SK-N-SH (cell line): ENCODE results near the gene ZC3H12A. TPM values are rescaled to one million over a fixed set of nuclear protein-coding genes. Genes with fewer than 3 reads are reported as not detected.

Experiments
- CTCF ChIA-PET: fragments of 300-600, 350-600 bp; formaldehyde crosslinking; extraction: SDS; loops from one replicate; lab custom pipeline; 2021; lab: Yijun Ruan, JAX
- POLR2A ChIA-PET: fragments of 350-600 bp; sonication (Branson Sonifier 250); formaldehyde crosslinking; extraction: SDS; loops from one replicate; lab custom pipeline; 2020; ENCODE audit warnings: antibody characterized with exemption, inconsistent platforms; lab: Yijun Ruan, JAX
- DNase-seq: peaks from one replicate; pipeline ENCODE4 v3.0.0; 2012
- H2AFZ ChIP-seq: fragments of 200-600 bp; sonication (generic); 2 replicates; pipeline ENCODE4 v1.8.1; 2016; ENCODE audit warnings: antibody characterized with exemption, mild to moderate bottlenecking, low read depth
- H3F3A ChIP-seq: fragments of 200-600 bp; sonication (generic); replicated peaks from 2 replicates; pipeline ENCODE3; 2016; ENCODE audit warnings: antibody characterized with exemption, mild to moderate bottlenecking; ENCODE audit not compliant: insufficient read depth
- H3K27ac ChIP-seq, 2 experiments: fragments of 200-500 bp in 1 of 2; fragments of 200-600 bp in 1 of 2; sonication (Bioruptor generic) in 1 of 2; sonication (generic), shearing (Covaris generic) in 1 of 2; 2 replicates each; pipeline versions ENCODE4 v1.5.1 to v1.6.1; 2014 to 2016; ENCODE audit warnings: low read depth in 2 of 2, inconsistent platforms in 1 of 2, low read length in 1 of 2, mild to moderate bottlenecking in 1 of 2, mixed read lengths in 1 of 2
- H3K27me3 ChIP-seq: fragments of 200-600 bp; sonication (generic), shearing (Covaris generic); 2 replicates; pipeline ENCODE4 v1.6.1; 2016; ENCODE audit warnings: mixed run types; ENCODE audit not compliant: insufficient read depth
- H3K36me3 ChIP-seq, 2 experiments: fragments of 200-500 bp in 1 of 2; fragments of 200-600 bp in 1 of 2; sonication (Bioruptor generic) in 1 of 2; sonication (generic) in 1 of 2; replicated peaks in 1 of 2; 2 replicates each; pipeline versions ENCODE3 to v1.5.1; 2014 to 2016; ENCODE audit warnings: low read length in 1 of 2, mild to moderate bottlenecking in 1 of 2; ENCODE audit not compliant: insufficient read depth in 2 of 2, control insufficient read depth in 1 of 2
- H3K4me1 ChIP-seq, 2 experiments: fragments of 200-500 bp in 1 of 2; fragments of 200-600 bp in 1 of 2; sonication (Bioruptor generic) in 1 of 2; sonication (generic), shearing (Covaris generic) in 1 of 2; 2 replicates each; pipeline versions ENCODE4 v1.5.1 to v1.6.1; 2014 to 2016; ENCODE audit warnings: low read depth in 1 of 2, low read length in 1 of 2, mixed run types in 1 of 2; ENCODE audit not compliant: insufficient read depth in 2 of 2, control insufficient read depth in 1 of 2
- H3K4me2 ChIP-seq: fragments of 200-600 bp; sonication (generic), shearing (Covaris generic); 2 replicates; pipeline ENCODE4 v1.6.1; 2017; ENCODE audit warnings: mixed run types
- H3K4me3 ChIP-seq, 2 experiments: fragments of 200-500 bp in 1 of 2; fragments of 200-600 bp in 1 of 2; sonication (Bioruptor generic) in 1 of 2; sonication (generic), shearing (Covaris generic) in 1 of 2; 2 replicates each; pipeline versions ENCODE4 v1.5.1 to v1.8.1; 2014 to 2016; ENCODE audit warnings: low read depth in 2 of 2, inconsistent platforms in 1 of 2, low read length in 1 of 2, mild to moderate bottlenecking in 1 of 2, mixed read lengths in 1 of 2, moderate library complexity in 1 of 2
- H3K79me2 ChIP-seq: fragments of 200-600 bp; sonication (generic); 2 replicates; pipeline ENCODE4 v1.8.1; 2017; ENCODE audit warnings: mild to moderate bottlenecking; ENCODE audit not compliant: insufficient read depth
- H3K9ac ChIP-seq: fragments of 200-600 bp; sonication (generic); 2 replicates; pipeline ENCODE4 v1.6.1; 2017; ENCODE audit warnings: mixed run types
- H3K9me2 ChIP-seq: fragments of 200-600 bp; sonication (generic); 2 replicates; pipeline ENCODE4 v1.6.1; 2017; ENCODE audit warnings: mixed run types
- H3K9me3 ChIP-seq: fragments of 200-600 bp; sonication (generic); 2 replicates; pipeline ENCODE4 v1.6.1; 2017; ENCODE audit warnings: mixed run types, mild to moderate bottlenecking, moderate library complexity
- H4K20me1 ChIP-seq: fragments of 200-600 bp; sonication (generic); 2 replicates; pipeline ENCODE4 v1.6.1; 2017; ENCODE audit warnings: mild to moderate bottlenecking, mixed run types; ENCODE audit not compliant: insufficient read depth
- FOSL2 ChIP-seq: IDR thresholded peaks from 2 replicates; pipeline ENCODE4 v1.4.0; 2012; ENCODE audit warnings: low read depth, mild to moderate bottlenecking, moderate library complexity, borderline replicate concordance
- FOXJ3 ChIP-seq: sonication (generic); formaldehyde crosslinking; IDR thresholded peaks from 2 replicates; pipeline ENCODE4 v1.5.1; 2020; ENCODE audit warnings: mild to moderate bottlenecking, missing genetic modification reagents
- GABPA ChIP-seq: IDR thresholded peaks from 2 replicates; pipeline ENCODE4 v1.4.0; 2012; ENCODE audit warnings: low read depth, mild to moderate bottlenecking
- JUND ChIP-seq: IDR thresholded peaks from 2 replicates; pipeline ENCODE4 v1.4.0; 2012
- MEF2A ChIP-seq: IDR thresholded peaks from 2 replicates; pipeline ENCODE4 v1.4.0; 2012; ENCODE audit warnings: low read depth, borderline replicate concordance
- NRF1 ChIP-seq: IDR thresholded peaks from 2 replicates; pipeline ENCODE4 v1.6.1; 2012; ENCODE audit warnings: low read depth, mild to moderate bottlenecking, low read length
- RXRA ChIP-seq: IDR thresholded peaks from 2 replicates; pipeline ENCODE4 v1.4.0; 2012; ENCODE audit warnings: low read depth, mild to moderate bottlenecking, borderline replicate concordance
- TAF1 ChIP-seq: IDR thresholded peaks from 2 replicates; pipeline ENCODE4 v1.6.1; 2012; ENCODE audit warnings: low read depth, mild to moderate bottlenecking, low read length, moderate library complexity, borderline replicate concordance
- YY1 ChIP-seq: IDR thresholded peaks from 2 replicates; pipeline ENCODE4 v1.4.0; 2012; ENCODE audit warnings: low read depth, mild to moderate bottlenecking
- ZBTB33 ChIP-seq: IDR thresholded peaks from 2 replicates; pipeline ENCODE4 v1.4.0; 2012; ENCODE audit warnings: low read depth, borderline replicate concordance
- WGBS: methylation state at CpG from one replicate; pipeline ENCODE4 v1.1.6; 2017; ENCODE audit warnings: low lambda C conversion rate; 5-methylcytosine and 5-hydroxymethylcytosine counted together
- polyA plus RNA-seq, 3 experiments: library from polyadenylated mRNA; depleted of rRNA; stranded (reverse); fragments of >200 nt; gene quantifications; 2 replicates each; pipeline ENCODE4 v1.2.3, GENCODE V29; 2012
- TF ChIP-seq, protein P1 (sequence below): fragments of 150-350 bp; IDR thresholded peaks from 2 replicates; pipeline ENCODE4 v1.6.1; 2016; ENCODE audit warnings: mild to moderate bottlenecking, low read depth, low read length
- TF ChIP-seq, protein P2 (sequence below): IDR thresholded peaks from 2 replicates; pipeline ENCODE4; 2012
- TF ChIP-seq, protein P3 (sequence below): fragments of 150-350 bp; IDR thresholded peaks from 2 replicates; pipeline ENCODE4 v1.6.1; 2017; ENCODE audit warnings: antibody characterized with exemption, low read length, low read depth, borderline replicate concordance
- TF ChIP-seq, protein P4 (sequence below): IDR thresholded peaks from 2 replicates; pipeline ENCODE4 v1.4.0; 2012; ENCODE audit warnings: low read depth
- TF ChIP-seq, protein P5 (sequence below): IDR thresholded peaks from 2 replicates; pipeline ENCODE4 v1.6.1; 2012; ENCODE audit warnings: mild to moderate bottlenecking, low read depth, low read length, moderate library complexity

ZC3H12A gene
- polyA plus RNA-seq, 1 of the 3 experiments (the other 2 are of a cell fraction) = 8.9 TPM

DNA sequence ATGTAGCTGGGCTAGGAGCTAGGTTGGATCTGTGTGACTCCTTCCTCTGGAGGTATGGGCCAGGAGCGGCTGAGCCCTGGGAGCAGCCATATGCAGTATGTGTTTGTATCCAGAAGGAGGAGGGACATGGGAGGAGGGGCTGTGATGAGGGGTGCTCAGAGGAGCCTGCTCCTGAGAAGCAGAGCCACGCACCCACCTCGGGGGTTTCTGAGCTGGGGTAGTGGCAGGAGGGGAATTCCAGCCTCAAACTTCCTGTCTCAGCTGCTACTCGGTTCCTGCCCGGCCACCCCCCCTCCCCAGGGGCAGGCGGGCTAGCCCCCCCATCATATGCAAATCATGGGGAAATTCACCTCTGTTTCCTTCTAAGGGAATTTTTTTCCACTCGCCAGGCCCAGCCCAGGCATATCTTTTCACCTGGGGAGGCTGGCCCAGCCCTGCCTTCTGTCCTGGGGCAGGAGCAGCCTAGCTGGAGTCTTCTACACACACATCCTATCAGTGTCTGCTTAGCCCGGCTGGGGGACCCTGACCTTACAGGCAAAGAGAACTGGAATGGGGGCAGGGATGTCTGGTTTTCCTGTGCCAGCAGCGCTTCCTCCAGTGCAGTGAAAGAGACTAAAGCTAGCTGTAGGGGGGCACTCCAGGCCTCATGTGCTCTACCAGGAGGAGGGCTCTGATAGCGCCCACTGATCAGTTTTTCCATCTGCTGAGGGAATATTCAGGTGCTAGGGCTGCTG, 3.0 kb downstream of the ZC3H12A start (continued):
- TF ChIP-seq NRF1 = no peak
- TF ChIP-seq, protein P1, sequence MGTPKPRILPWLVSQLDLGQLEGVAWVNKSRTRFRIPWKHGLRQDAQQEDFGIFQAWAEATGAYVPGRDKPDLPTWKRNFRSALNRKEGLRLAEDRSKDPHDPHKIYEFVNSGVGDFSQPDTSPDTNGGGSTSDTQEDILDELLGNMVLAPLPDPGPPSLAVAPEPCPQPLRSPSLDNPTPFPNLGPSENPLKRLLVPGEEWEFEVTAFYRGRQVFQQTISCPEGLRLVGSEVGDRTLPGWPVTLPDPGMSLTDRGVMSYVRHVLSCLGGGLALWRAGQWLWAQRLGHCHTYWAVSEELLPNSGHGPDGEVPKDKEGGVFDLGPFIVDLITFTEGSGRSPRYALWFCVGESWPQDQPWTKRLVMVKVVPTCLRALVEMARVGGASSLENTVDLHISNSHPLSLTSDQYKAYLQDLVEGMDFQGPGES = no peak

- Histone ChIP-seq H3K27ac (peak overlapping the region; percentile 92 to 96), H4K20me1 (no peaks in the 10 kb centered on the region), H3K4me2 (peak overlapping the region; percentile 96), H3F3A (peaks cover 15% of the 10 kb centered on the region), H3K9me2 (no peaks in the 10 kb centered on the region), H3K4me1 (peaks cover 53 to 56% of the 10 kb centered on the region in 2 experiments), H3K9ac (peak overlapping the region; percentile 71; the same call in 1 of the 2 replicates), H3K4me3 (peak overlapping the region; percentile 82 to 94; a peak in 3 of 4 replicates), H2AFZ (no peak overlapping the region), H3K9me3 (no peaks in the 10 kb centered on the region), H3K27me3 (no peaks in the 10 kb centered on the region), H3K36me3 (peaks cover 12 to 40% of the 10 kb centered on the region in 2 experiments), H3K79me2 (peaks cover 79% of the 10 kb centered on the region)
- 100% methylated on average over 2 of the region's 5 CpGs for WGBS
- TF ChIP-seq, protein P2, sequence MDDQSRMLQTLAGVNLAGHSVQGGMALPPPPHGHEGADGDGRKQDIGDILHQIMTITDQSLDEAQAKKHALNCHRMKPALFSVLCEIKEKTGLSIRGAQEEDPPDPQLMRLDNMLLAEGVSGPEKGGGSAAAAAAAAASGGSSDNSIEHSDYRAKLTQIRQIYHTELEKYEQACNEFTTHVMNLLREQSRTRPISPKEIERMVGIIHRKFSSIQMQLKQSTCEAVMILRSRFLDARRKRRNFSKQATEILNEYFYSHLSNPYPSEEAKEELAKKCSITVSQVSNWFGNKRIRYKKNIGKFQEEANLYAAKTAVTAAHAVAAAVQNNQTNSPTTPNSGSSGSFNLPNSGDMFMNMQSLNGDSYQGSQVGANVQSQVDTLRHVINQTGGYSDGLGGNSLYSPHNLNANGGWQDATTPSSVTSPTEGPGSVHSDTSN = no peak
- no peak for TF ChIP-seq TAF1
- TF ChIP-seq FOXJ3 (CRISPR knock-in tag) = no peak
- TF ChIP-seq, protein P3, sequence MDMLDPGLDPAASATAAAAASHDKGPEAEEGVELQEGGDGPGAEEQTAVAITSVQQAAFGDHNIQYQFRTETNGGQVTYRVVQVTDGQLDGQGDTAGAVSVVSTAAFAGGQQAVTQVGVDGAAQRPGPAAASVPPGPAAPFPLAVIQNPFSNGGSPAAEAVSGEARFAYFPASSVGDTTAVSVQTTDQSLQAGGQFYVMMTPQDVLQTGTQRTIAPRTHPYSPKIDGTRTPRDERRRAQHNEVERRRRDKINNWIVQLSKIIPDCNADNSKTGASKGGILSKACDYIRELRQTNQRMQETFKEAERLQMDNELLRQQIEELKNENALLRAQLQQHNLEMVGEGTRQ = no peak
- TF ChIP-seq, protein P4, sequence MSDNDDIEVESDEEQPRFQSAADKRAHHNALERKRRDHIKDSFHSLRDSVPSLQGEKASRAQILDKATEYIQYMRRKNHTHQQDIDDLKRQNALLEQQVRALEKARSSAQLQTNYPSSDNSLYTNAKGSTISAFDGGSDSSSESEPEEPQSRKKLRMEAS = no peak
- TF ChIP-seq RXRA = no peak
- TF ChIP-seq ZBTB33 = no peak
- TF ChIP-seq, protein P5, sequence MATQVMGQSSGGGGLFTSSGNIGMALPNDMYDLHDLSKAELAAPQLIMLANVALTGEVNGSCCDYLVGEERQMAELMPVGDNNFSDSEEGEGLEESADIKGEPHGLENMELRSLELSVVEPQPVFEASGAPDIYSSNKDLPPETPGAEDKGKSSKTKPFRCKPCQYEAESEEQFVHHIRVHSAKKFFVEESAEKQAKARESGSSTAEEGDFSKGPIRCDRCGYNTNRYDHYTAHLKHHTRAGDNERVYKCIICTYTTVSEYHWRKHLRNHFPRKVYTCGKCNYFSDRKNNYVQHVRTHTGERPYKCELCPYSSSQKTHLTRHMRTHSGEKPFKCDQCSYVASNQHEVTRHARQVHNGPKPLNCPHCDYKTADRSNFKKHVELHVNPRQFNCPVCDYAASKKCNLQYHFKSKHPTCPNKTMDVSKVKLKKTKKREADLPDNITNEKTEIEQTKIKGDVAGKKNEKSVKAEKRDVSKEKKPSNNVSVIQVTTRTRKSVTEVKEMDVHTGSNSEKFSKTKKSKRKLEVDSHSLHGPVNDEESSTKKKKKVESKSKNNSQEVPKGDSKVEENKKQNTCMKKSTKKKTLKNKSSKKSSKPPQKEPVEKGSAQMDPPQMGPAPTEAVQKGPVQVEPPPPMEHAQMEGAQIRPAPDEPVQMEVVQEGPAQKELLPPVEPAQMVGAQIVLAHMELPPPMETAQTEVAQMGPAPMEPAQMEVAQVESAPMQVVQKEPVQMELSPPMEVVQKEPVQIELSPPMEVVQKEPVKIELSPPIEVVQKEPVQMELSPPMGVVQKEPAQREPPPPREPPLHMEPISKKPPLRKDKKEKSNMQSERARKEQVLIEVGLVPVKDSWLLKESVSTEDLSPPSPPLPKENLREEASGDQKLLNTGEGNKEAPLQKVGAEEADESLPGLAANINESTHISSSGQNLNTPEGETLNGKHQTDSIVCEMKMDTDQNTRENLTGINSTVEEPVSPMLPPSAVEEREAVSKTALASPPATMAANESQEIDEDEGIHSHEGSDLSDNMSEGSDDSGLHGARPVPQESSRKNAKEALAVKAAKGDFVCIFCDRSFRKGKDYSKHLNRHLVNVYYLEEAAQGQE = no peak
- no peak for TF ChIP-seq JUND
- TF ChIP-seq FOSL2 = no peak
- no peak for TF ChIP-seq GABPA
- no peak for TF ChIP-seq MEF2A
- TF ChIP-seq YY1 = no peak
- ChIA-PET POLR2A (interaction anchor here (1.7 to 3.7 kb wide), 2 partner anchors 7 to 10 kb away, joined by 6 to 16 read pairs; no protein-coding TSS in a partner anchor), CTCF (interaction anchor here (1.5 to 18.1 kb wide), 3 partner anchors 8 to 31 kb away, joined by 4 to 170 read pairs (median 123); no protein-coding TSS in a partner anchor)
- no peak for DNase-seq
Observed at GRCh38 chr1:37477946-37478345, 3.6 kb downstream of the ZC3H12A start.
